Erythroblast (primary cell): ENCODE measurements around the gene ACSF3.
"Not testable (repeated sequence)": the region's sequence is repeated elsewhere in the genome, so short reads cannot be mapped to it uniquely, and the experiment has no call there.

ENCODE experiments used
- GATA1 ChIP-seq: IDR thresholded peaks from 2 replicates; pipeline ENCODE4 v1.6.1; 2011; ENCODE audit warnings: low read depth, mild to moderate bottlenecking, control low read depth, low read length, moderate library complexity
- POLR2A ChIP-seq: IDR thresholded peaks from 2 replicates; pipeline ENCODE4 v1.6.1; 2011; ENCODE audit warnings: mild to moderate bottlenecking, low read length

DNA sequence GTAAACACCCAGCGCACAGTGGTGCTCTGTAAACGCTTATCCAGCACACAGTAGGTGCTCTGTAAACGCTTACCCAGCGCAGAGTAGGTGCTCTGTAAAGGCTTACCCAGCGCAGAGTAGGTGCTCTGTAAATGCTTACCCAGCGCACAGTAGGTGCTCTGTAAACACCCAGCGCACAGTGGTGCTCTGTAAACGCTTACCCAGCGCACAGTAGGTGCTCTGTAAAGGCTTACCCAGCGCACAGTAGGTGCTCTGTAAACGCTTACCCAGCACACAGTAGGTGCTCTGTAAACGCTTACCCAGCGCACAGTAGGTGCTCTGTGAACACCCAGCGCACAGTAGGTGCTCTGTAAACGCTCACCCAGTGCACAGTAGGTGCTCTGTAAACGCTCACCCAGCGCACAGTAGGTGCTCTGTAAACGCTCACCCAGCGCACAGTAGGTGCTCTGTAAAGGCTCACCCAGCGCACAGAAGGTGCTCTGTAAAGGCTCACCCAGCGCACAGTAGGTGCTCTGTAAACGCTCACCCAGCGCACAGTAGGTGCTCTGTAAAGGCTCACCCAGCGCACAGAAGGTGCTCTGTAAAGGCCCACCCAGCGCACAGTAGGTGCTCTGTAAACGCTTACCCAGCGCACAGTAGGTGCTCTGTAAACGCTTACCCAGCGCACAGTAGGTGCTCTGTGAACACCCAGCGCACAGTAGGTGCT lies 92.4 kb downstream of the ACSF3 start:
- TF ChIP-seq POLR2A, GATA1: not testable (repeated sequence)
